ENCODE data around the gene ME2. TPM values are rescaled to one million over a fixed set of nuclear protein-coding genes. Genes with fewer than 3 reads are reported as not detected.

The ME2 gene
- total RNA-seq, 1 experiment from 2014 or later, result 49.4 TPM

DNA sequence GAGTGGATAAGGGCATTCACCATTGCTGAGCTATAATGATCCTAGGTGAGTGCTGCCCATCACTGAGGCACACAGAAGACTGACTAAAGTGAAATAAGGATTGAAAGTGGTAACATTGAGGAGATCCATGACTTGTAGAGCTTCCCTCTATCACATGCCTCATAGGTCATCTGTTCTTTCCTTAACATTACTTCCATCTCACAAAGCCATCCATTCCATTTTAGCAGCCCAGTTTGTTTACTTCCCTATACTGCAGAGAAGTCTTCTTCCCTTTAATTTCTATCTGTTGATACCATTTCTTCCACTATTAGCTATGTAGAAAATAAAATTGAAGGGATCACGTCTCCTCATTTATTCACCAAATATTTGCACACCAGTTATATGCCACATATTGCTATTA is 32.1 kb downstream of the ME2 start:
- H3K79me2 ChIP-seq (ENCODE audit: insufficient read depth, low read length), result no peaks in the 10 kb centered on the region
- Mint-ChIP-seq H3K27ac (peak overlapping the region in 1 of 3 experiments; percentile 21; a peak in 1 of 7 replicates), H3K9me3 (peaks cover 5 to 7% of the 10 kb centered on the region in 2 experiments; a peak in 3 of 5 replicates), H3K27me3 (ENCODE audit: low read depth) (no peaks in the 10 kb centered on the region), H3K36me3 (ENCODE audit: insufficient read depth in 1 of 3, low read depth in 3 of 3) (peaks cover 21 to 65% (median 64%) of the 10 kb centered on the region in 3 experiments; a peak in 6 of 7 replicates), H3K4me1 (no peaks in the 10 kb centered on the region), H3K4me3 (no peak overlapping the region)
- H4K20me1 ChIP-seq (ENCODE audit: control insufficient read depth, insufficient read depth, insufficient read length), result no peaks in the 10 kb centered on the region
- no peaks in the 10 kb centered on the region for H3K23me2 ChIP-seq (ENCODE audit: insufficient read length, low read depth, low read length, poor library complexity, severe bottlenecking)
- no peak overlapping the region for H2BK12ac ChIP-seq (ENCODE audit: insufficient read length, low read depth, low read length)
- H4K8ac ChIP-seq (replicated peaks; ENCODE audit: insufficient read length, low read depth, low read length), result no peak overlapping the region
- whole genome bisulfite sequencing (ENCODE audit: extremely low coverage, insufficient read length, low lambda C conversion rate), result no CpG with 5 or more reads among the region's 1 CpG
- H3K27ac ChIP-seq (ENCODE audit: insufficient read length, low read depth, low read length), result no peak overlapping the region
- H3K14ac ChIP-seq (ENCODE audit: insufficient read depth, low read length), result no peak overlapping the region
- TF ChIP-seq, protein P1, sequence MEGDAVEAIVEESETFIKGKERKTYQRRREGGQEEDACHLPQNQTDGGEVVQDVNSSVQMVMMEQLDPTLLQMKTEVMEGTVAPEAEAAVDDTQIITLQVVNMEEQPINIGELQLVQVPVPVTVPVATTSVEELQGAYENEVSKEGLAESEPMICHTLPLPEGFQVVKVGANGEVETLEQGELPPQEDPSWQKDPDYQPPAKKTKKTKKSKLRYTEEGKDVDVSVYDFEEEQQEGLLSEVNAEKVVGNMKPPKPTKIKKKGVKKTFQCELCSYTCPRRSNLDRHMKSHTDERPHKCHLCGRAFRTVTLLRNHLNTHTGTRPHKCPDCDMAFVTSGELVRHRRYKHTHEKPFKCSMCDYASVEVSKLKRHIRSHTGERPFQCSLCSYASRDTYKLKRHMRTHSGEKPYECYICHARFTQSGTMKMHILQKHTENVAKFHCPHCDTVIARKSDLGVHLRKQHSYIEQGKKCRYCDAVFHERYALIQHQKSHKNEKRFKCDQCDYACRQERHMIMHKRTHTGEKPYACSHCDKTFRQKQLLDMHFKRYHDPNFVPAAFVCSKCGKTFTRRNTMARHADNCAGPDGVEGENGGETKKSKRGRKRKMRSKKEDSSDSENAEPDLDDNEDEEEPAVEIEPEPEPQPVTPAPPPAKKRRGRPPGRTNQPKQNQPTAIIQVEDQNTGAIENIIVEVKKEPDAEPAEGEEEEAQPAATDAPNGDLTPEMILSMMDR (conservative IDR thresholded peaks at IDR 0.05), result no peak
- H3K23ac ChIP-seq (ENCODE audit: insufficient read length, low read depth, low read length), result no peak overlapping the region
- no peak overlapping the region for H2BK20ac ChIP-seq (ENCODE audit: low read depth, low read length, poor library complexity, severe bottlenecking)
- H2AFZ ChIP-seq (ENCODE audit: low read length), result no peak overlapping the region
- no peak overlapping the region for H2BK120ac ChIP-seq (ENCODE audit: low read depth, low read length, poor library complexity, severe bottlenecking)
- no peak overlapping the region for H3K9ac ChIP-seq (ENCODE audit: extremely low read depth, insufficient read length, low read length)
- no peak overlapping the region for H2BK15ac ChIP-seq (ENCODE audit: low read depth, low read length)
- H3K18ac ChIP-seq (ENCODE audit: insufficient read length, low read depth, low read length), result no peak overlapping the region
- no peak overlapping the region for H4K5ac ChIP-seq (ENCODE audit: insufficient read length, low read depth, low read length)
- peaks cover 7% of the 10 kb centered on the region for H3K9me3 ChIP-seq (ENCODE audit: control insufficient read depth, low read depth, low read length)
- no peaks in the 10 kb centered on the region for H3K79me1 ChIP-seq (ENCODE audit: insufficient read depth, low read depth, low read length, poor library complexity, severe bottlenecking)
- H3T11ph ChIP-seq (ENCODE audit: low read length), result no peak overlapping the region
- no peak overlapping the region for H4K91ac ChIP-seq (ENCODE audit: insufficient read length, low read depth, low read length)
- no peak overlapping the region for H3K4ac ChIP-seq (ENCODE audit: low read depth, low read length)
- H2BK5ac ChIP-seq (ENCODE audit: insufficient read length, low read length), result no peak overlapping the region
- DNase-seq, result no peak
- no peaks in the 10 kb centered on the region for H3K27me3 ChIP-seq (ENCODE audit: insufficient read depth, low read length)
- H3K56ac ChIP-seq (ENCODE audit: insufficient read length, low read depth, low read length), result no peak overlapping the region
- H3K4me2 ChIP-seq (ENCODE audit: insufficient read depth, insufficient read length, low read length), result no peak overlapping the region
- H3K4me1 ChIP-seq (ENCODE audit: insufficient read depth, low read length), result no peaks in the 10 kb centered on the region
- no peak overlapping the region for H2AK5ac ChIP-seq (ENCODE audit: insufficient read length, low read length)

Measured in H9 (cell line).